LNCaP clone FGC (cell line): ENCODE results near the gene SLC20A1.

Experiments used
- DNase-seq: peaks from one replicate; pipeline ENCODE4 v3.0.0-alpha.2; 2011; ENCODE audit warnings: low read depth
- H3K4me3 ChIP-seq: 2 replicates; pipeline ENCODE4 v1.5.1; 2011; ENCODE audit warnings: mild to moderate bottlenecking, low read depth, low read length, control low read depth
- CTCF ChIP-seq: IDR thresholded peaks from 2 replicates; pipeline ENCODE4 v1.5.1; 2012; ENCODE audit warnings: mild to moderate bottlenecking; ENCODE audit not compliant: control insufficient read depth, insufficient read depth; ENCODE audit errors: extremely low read depth

SLC20A1 gene

GRCh38 chr2:112708968-112709367 is 63.2 kb downstream of the SLC20A1 start:
- TF ChIP-seq CTCF: no peak
- DNase-seq: no peak
- H3K4me3 ChIP-seq: no peak overlapping the region

DNA sequence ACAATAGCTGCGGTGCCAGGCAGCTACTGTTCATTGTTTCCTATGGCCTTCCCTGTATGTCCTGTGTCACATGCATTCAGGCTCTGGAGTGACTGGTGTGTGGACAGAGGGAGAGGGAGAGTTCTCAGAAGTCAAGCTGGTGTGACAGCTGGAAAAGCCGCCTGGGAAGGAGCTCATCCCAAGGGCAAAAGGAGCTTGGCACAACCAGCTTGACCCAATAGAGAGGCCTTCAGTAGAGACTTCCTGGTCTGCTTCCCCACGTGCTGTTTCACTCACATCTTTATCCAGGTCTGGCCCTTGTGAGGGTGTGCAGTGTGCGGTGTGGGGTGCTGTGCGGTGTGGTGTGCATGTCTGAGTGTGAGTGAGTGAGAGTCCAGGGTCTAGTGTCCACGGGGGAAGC is 64.0 kb downstream of the SLC20A1 start:
- H3K4me3 ChIP-seq: no peak overlapping the region
- no peak for DNase-seq
- no peak for TF ChIP-seq CTCF

DNA sequence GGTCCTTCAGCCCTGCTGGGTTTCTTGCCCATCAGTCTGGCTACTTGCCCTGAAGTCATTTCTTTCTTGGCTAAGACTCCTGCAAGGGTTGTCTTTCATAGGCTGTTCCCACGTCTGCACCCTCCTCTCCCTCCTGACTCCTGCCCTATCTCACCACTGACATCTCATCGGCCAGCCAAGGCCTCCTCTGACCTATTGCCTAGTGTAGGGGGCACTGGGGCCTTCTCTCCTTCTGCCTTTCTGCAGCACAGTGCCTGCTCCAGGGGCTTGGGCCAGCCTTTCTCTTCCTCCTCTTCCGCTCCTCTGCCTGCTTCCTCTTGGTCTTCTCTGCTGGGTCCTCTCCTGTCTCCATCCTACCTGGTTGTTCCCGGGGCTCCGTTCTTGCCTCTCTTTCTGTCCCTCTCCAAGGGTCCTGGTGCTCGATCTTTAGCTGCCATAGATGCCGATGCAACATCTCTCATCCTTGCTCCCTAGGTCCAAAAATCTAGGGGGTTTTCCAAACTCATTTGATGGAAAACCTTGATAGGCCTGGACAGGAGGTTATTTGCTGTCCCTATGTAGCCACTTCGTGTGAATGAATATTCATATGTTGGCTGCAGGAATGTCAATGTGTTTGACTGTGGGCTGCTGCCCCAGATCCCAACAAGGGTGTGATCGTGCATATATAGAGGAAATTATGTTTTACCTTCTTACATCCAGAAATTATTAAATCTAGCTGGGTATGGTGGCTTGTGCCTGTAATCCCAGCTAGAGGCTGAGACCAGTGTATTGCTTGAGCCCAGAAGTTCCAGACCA is 65.4 kb downstream of the SLC20A1 start:
- TF ChIP-seq CTCF: no peak
- no peak overlapping the region for H3K4me3 ChIP-seq
- no peak for DNase-seq

DNA sequence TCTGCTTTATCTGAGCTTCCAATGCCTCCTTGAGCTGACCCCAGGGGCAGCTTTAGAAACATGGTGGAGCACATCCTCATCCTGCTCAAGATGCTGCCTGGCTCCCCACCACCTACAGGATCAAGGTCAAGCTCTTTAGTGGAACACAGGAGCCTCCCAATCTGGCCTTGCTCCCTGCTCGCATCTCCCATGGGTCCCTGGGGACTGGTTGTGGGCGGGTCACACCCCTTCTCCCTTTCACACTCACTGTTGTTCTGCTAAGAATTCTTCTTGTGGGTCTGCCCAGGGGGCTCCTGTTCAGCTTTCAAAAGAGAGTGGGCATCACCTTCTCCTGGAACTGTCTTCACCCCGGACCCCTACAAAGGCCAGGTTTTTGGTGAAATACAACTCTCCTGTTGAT is 66.7 kb downstream of the SLC20A1 start:
- no peak overlapping the region for H3K4me3 ChIP-seq
- no peak for DNase-seq
- no peak for TF ChIP-seq CTCF

GRCh38 chr2:112712903-112713584 is 67.3 kb downstream of the SLC20A1 start:
- no peak for TF ChIP-seq CTCF
- DNase-seq: no peak

More at GRCh38 chr2:112712903-112713584, 67.3 kb downstream of the SLC20A1 start:
- H3K4me3 ChIP-seq: no peak overlapping the region
